GM23338 (cell line): ENCODE data around the gene PYGO2. TPM values are rescaled to one million over a fixed set of nuclear protein-coding genes. Genes with fewer than 3 reads are reported as not detected.

Experiments
- ATAC-seq: fragments of 200-7000 bp; cut with Tn5 transposase; 3 replicates; pipeline ENCODE4 v1.9.1; 2020
- DNase-seq: peaks from one replicate; pipeline ENCODE4 v3.0.0-alpha.2; 2015; ENCODE audit warnings: low spot score
- H2AFZ ChIP-seq: fragments of 200-600 bp; sonication (generic); 2 replicates; pipeline ENCODE4 v1.8.0; 2016; ENCODE audit warnings: antibody characterized with exemption, mild to moderate bottlenecking, moderate library complexity
- H3F3A ChIP-seq: fragments of 200-600 bp; sonication (generic); replicated peaks from 2 replicates; pipeline ENCODE4 v1.8.0; 2017; ENCODE audit warnings: antibody characterized with exemption, mixed run types, low read depth
- H3K27ac ChIP-seq: fragments of 200-600 bp; sonication (generic); 2 replicates; pipeline ENCODE4 v1.6.1; 2016; ENCODE audit warnings: low read depth
- H3K27me3 ChIP-seq: fragments of 200-600 bp; sonication (generic); 2 replicates; pipeline ENCODE4 v1.8.0; 2016; ENCODE audit warnings: mild to moderate bottlenecking, mixed run types, moderate library complexity; ENCODE audit not compliant: insufficient read depth
- H3K36me3 ChIP-seq: fragments of 200-600 bp; sonication (generic); 2 replicates; pipeline ENCODE4 v1.8.0; 2016; ENCODE audit warnings: mild to moderate bottlenecking; ENCODE audit not compliant: insufficient read depth
- H3K4me1 ChIP-seq: fragments of 200-600 bp; sonication (generic); 2 replicates; pipeline ENCODE4 v1.8.0; 2016; ENCODE audit warnings: mild to moderate bottlenecking, moderate library complexity; ENCODE audit not compliant: insufficient read depth
- H3K4me2 ChIP-seq: fragments of 200-600 bp; sonication (generic); 2 replicates; pipeline ENCODE4 v1.7.1; 2017; ENCODE audit warnings: mixed run types
- H3K4me3 ChIP-seq: fragments of 200-600 bp; sonication (generic); 2 replicates; pipeline ENCODE4 v1.6.1; 2016; ENCODE audit warnings: mixed run types
- H3K79me2 ChIP-seq: fragments of 200-600 bp; sonication (generic); replicated peaks from 2 replicates; pipeline ENCODE4 v1.8.0; 2017; ENCODE audit warnings: mild to moderate bottlenecking; ENCODE audit not compliant: insufficient read depth
- H3K9me2 ChIP-seq: fragments of 200-600 bp; sonication (generic); 2 replicates; pipeline ENCODE4 v1.8.0; 2017; ENCODE audit not compliant: insufficient read depth
- H4K20me1 ChIP-seq: fragments of 200-600 bp; sonication (generic); replicated peaks from 2 replicates; pipeline ENCODE4 v1.8.0; 2017; ENCODE audit warnings: mild to moderate bottlenecking; ENCODE audit not compliant: insufficient read depth
- H3K27ac Mint-ChIP-seq: 2 replicates; pipeline ENCODE4 v1.8.0; 2020; ENCODE audit warnings: inconsistent platforms, mild to moderate bottlenecking, moderate library complexity, mixed read lengths
- H3K27me3 Mint-ChIP-seq: 3 replicates; pipeline ENCODE4 v1.8.0; 2022; ENCODE audit warnings: low read depth, mild to moderate bottlenecking, moderate library complexity, mixed read lengths, inconsistent platforms; ENCODE audit not compliant: insufficient read depth, poor library complexity
- H3K36me3 Mint-ChIP-seq: 3 replicates; pipeline ENCODE4 v1.8.0; 2021; ENCODE audit warnings: low read depth, mild to moderate bottlenecking, inconsistent platforms, moderate library complexity, mixed read lengths
- H3K4me1 Mint-ChIP-seq: 3 replicates; pipeline ENCODE4 v1.8.0; 2020; ENCODE audit warnings: mild to moderate bottlenecking, inconsistent platforms, mixed read lengths
- H3K4me3 Mint-ChIP-seq: 3 replicates; pipeline ENCODE4 v1.8.0; 2021; ENCODE audit warnings: moderate library complexity, mild to moderate bottlenecking, inconsistent platforms, mixed read lengths
- H3K9me3 Mint-ChIP-seq: 3 replicates; pipeline ENCODE4 v1.8.0; 2020; ENCODE audit warnings: moderate library complexity, mild to moderate bottlenecking, inconsistent platforms, mixed read lengths
- CREB1 ChIP-seq: fragments of 250-450 bp; sonication (Bioruptor Pico); IDR thresholded peaks from 2 replicates; pipeline ENCODE4 v1.5.0; 2020; ENCODE audit warnings: low read depth, mild to moderate bottlenecking, moderate library complexity
- CTCF ChIP-seq, 2 experiments: fragments of 200-600 bp in 1 of 2; sonication (generic) in 1 of 2; conservative IDR thresholded peaks; 2 replicates each; pipeline versions ENCODE4 v1.5.1 to v1.6.1; 2016 to 2017; ENCODE audit warnings: antibody characterized with exemption in 2 of 2, low read depth in 2 of 2, mild to moderate bottlenecking in 2 of 2, moderate library complexity in 1 of 2
- EZH2 ChIP-seq: fragments of 200-600 bp; sonication (generic); IDR thresholded peaks from one replicate; pipeline ENCODE4 v1.8.0; 2017; ENCODE audit warnings: antibody characterized with exemption, mild to moderate bottlenecking, low read depth; ENCODE audit not compliant: unreplicated experiment
- EZH2phosphoT487 ChIP-seq: fragments of 200-600 bp; sonication (generic); IDR thresholded peaks from one replicate; pipeline ENCODE4 v1.8.1; 2018; ENCODE audit warnings: antibody characterized with exemption; ENCODE audit not compliant: unreplicated experiment
- JUNB ChIP-seq: IDR thresholded peaks from one replicate; pipeline ENCODE4 v1.6.1; 2016; ENCODE audit warnings: antibody characterized with exemption; ENCODE audit not compliant: unreplicated experiment
- NANOG ChIP-seq: IDR thresholded peaks from 2 replicates; pipeline ENCODE4 v1.6.1; 2016; ENCODE audit warnings: antibody characterized with exemption, borderline replicate concordance
- POLR2AphosphoS5 ChIP-seq: IDR thresholded peaks from 2 replicates; pipeline ENCODE4 v1.6.1; 2016; ENCODE audit warnings: antibody characterized with exemption, low read depth
- REST ChIP-seq: IDR thresholded peaks from one replicate; pipeline ENCODE4 v1.6.1; 2018; ENCODE audit warnings: antibody characterized with exemption; ENCODE audit not compliant: unreplicated experiment
- STAT1 ChIP-seq: IDR thresholded peaks from one replicate; pipeline ENCODE4 v1.6.1; 2016; ENCODE audit warnings: antibody characterized with exemption; ENCODE audit not compliant: unreplicated experiment
- ZNF114 ChIP-seq: fragments of 250-450 bp; sonication (Bioruptor Pico); IDR thresholded peaks from 2 replicates; pipeline ENCODE4 v1.5.0; 2020; ENCODE audit warnings: mild to moderate bottlenecking, moderate library complexity
- ZNF331 ChIP-seq: fragments of 250-450 bp; sonication (Bioruptor Pico); IDR thresholded peaks from 2 replicates; pipeline ENCODE4 v1.5.0; 2020; ENCODE audit warnings: low read depth, mild to moderate bottlenecking, moderate library complexity
- ZNF462 ChIP-seq: fragments of 250-450 bp; sonication (Bioruptor Pico); IDR thresholded peaks from 2 replicates; pipeline ENCODE4 v1.5.0; 2020; ENCODE audit warnings: mild to moderate bottlenecking, moderate library complexity
- polyA plus RNA-seq: library from polyadenylated mRNA; unstranded; fragments of >200 nt; fragmentation: Nextera tagmentation; extraction: Ambion mirVana; gene quantifications from 2 replicates; pipeline ENCODE4 v1.2.1, GENCODE V29; 2016
- total RNA-seq: library from RNA; depleted of rRNA; stranded (reverse); fragments of >200 nt; shearing (Covaris generic); gene quantifications from 2 replicates; pipeline ENCODE4 v1.2.3, GENCODE V29; 2014

Gene PYGO2
- total and polyA plus RNA-seq, 2 experiments from 2014 or later = 11.0 to 29.0 TPM

- TF ChIP-seq ZNF114 (CRISPR knock-in tag) (no peak), CTCF (conservative IDR thresholded peaks at IDR 0.05; ENCODE audit: low read depth in 2 of 2) (no peak), REST (no peak), CREB1 (CRISPR knock-in tag) (no peak), EZH2phosphoT487 (no peak), POLR2AphosphoS5 (no peak), EZH2 (no peak)
These were observed 22.8 kb downstream of the PYGO2 start (continued) for GRCh38 chr1:154938604-154939399.

- Histone ChIP-seq H3K4me1 (peaks cover 16% of the 10 kb centered on the region), H4K20me1 (no peaks in the 10 kb centered on the region), H3K4me3 (peak overlapping the region; percentile 64), H3K79me2 (no peaks in the 10 kb centered on the region; the same call in 1 of the 2 replicates), H3K36me3 (no peaks in the 10 kb centered on the region), H3K27me3 (no peaks in the 10 kb centered on the region; the same call in 1 of the 2 replicates), H3K9me2 (no peaks in the 10 kb centered on the region; the same call in 1 of the 2 replicates), H3K27ac (peak overlapping the region; percentile 89), H2AFZ (peak overlapping the region; percentile 53; the same call in 1 of the 2 replicates), H3F3A (peaks cover 10% of the 10 kb centered on the region), H3K4me2 (peak overlapping the region; percentile 84)
- peaks cover 23% of the 10 kb centered on the region for H3K4me1 Mint-ChIP-seq
- H3K36me3 Mint-ChIP-seq = peaks cover 4% of the 10 kb centered on the region; the same call in 1 of the 3 replicates
- H3K4me3 Mint-ChIP-seq = peak overlapping the region; percentile 87
- H3K9me3 Mint-ChIP-seq = peaks cover 3% of the 10 kb centered on the region; the same call in 1 of the 3 replicates
- peaks cover 27% of the 10 kb centered on the region for H3K27me3 Mint-ChIP-seq
- DNase-seq = no peak
- H3K27ac Mint-ChIP-seq = peak overlapping the region; percentile 100
- no peak for ATAC-seq
- TF ChIP-seq ZNF462 (CRISPR knock-in tag) (no peak), JUNB (no peak), ZNF331 (CRISPR knock-in tag) (no peak), CREB1 (CRISPR knock-in tag) (no peak), STAT1 (no peak), NANOG (no peak)
These were observed 23.6 kb downstream of the PYGO2 start for GRCh38 chr1:154937988-154938386.
